Articular chondrocyte of knee joint (primary cell): ENCODE results near the gene EHD3. TPM values are rescaled to one million over a fixed set of nuclear protein-coding genes. Genes with fewer than 3 reads are reported as not detected.

Experiments
- small RNA-seq: library from RNA; depleted of rRNA; stranded (forward); fragments of <200 nt; gene quantifications from one replicate; pipeline ENCODE3, GENCODE V24; 2012
- total RNA-seq: library from RNA; depleted of rRNA; stranded (reverse); fragments of >200 nt; gene quantifications from 2 replicates; pipeline ENCODE4 v1.2.3, GENCODE V29; 2012

The EHD3 gene
- total RNA-seq, result 10.6 and 13.3 TPM in 2 replicates

DNA sequence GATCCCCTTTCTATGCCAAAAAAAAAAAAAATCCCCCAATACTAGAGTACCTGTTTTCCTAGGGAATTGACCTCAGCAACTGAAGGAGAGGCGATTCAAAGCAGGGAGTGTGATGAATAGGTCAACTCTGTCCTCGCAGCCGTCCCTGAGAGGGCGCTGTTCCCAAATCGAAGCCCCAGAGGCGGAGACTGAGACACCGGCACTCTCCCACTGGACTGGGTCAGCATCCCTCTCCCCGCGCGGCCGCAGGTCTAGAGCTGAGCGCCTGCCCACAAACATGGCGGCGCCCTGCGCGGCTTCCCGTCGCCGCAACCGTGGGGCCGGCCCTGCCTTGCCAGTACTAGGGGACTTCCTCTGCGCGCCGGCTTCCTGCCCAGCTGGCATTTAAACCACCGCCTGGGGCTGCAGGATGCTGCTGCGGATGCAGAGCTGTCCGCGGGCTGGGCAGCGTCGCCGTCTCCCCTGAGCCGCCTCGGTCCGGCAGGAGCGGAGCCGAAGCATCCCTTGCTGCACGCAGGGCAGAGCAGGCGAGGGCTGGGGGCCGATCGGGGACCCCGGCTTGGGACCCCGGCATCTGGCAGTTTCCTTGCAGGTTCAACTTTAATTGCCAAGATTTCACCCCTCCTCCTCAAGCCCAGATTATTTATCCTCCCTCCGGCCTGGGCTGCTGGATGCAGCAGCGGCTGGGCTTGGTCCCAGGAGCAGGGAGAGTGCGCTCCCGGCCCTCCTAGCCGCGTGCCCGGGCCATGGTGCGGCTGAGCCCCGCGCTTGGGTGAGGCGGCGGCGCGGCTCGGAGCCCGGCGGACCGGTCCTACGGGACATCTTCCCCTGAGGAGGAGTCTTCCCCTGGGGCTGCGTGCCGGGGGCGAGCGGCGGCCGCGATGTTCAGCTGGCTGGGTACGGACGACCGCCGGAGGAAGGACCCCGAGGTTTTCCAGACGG lies at the start of gene EHD3:
Gene EHD3 (plus strand): TSS at position 412 of the 942 bp plus-strand sequence. CDS start 470 bp downstream, at position 882.

DNA sequence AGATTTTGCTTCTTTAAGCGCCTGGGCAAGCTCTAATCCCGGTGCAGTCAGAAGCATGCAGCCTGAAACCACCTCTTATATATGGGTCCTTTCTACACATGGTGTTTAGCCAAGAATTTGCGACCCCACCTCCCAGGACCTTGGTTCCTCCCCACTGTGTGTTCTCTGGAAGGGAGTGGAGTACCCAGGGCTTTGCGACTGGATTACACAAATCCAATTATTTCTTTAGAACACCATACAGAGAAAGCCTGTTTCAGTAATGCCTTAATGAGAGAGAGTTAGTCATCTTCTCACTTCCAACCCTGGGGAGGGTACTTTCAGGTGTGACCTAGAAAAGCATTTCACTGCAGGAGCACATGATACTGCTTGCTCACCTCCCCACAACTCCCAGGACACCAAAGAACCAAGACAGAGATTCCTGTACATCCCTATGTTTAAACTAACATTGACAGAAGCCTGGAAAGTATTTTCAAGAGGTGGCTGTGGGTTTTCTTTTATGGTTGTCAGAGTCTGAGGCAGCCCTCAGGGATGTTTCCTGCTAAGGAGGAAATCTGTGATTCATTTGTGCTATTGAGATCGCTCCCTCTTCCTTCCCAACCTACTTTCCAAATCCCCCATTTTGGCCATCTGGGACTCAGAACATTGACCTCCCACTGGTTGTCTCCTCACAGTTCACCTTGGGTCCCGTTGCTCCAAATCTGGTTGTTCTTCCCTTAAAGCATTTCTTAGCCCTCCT lies 16.3 kb upstream of the EHD3 start, which contains the start of gene CAPN14:
Gene CAPN14 (minus strand): TSS at position 51 of the 736 bp plus-strand sequence. CDS start 12,068 bp downstream, outside the sequence.

Small RNA genes lying within 50 kb of the gene (small RNA-seq; reads per million reads assigned to genes)
- not detected for gene RNA5SP90

Other genes starting within 250 kb of the EHD3 start
- gene GALNT14, start 95.7 kb upstream of the EHD3 start, total RNA-seq, result 0.13 and 0.86 TPM in 2 replicates
- 0.11 and 0.13 TPM in 2 replicates for gene CAPN14, start 16.6 kb upstream of the EHD3 start, total RNA-seq
- gene XDH, start 180.6 kb downstream of the EHD3 start, total RNA-seq, result under 0.01 and 0.43 TPM in 2 replicates